GM18502 (cell line): Measurements from ENCODE around the gene TXLNB.

Experiments
- ATAC-seq: cut with Tn5 transposase; IDR thresholded peaks from one replicate; pipeline ENCODE4 v1.9.1; 2021; ENCODE audit warnings: mild to moderate bottlenecking; ENCODE audit not compliant: unreplicated experiment, poor library complexity

TXLNB gene

GRCh38 chr6:139277161-139277560, 14.6 kb downstream of the TXLNB start:
- ATAC-seq: no peak

DNA sequence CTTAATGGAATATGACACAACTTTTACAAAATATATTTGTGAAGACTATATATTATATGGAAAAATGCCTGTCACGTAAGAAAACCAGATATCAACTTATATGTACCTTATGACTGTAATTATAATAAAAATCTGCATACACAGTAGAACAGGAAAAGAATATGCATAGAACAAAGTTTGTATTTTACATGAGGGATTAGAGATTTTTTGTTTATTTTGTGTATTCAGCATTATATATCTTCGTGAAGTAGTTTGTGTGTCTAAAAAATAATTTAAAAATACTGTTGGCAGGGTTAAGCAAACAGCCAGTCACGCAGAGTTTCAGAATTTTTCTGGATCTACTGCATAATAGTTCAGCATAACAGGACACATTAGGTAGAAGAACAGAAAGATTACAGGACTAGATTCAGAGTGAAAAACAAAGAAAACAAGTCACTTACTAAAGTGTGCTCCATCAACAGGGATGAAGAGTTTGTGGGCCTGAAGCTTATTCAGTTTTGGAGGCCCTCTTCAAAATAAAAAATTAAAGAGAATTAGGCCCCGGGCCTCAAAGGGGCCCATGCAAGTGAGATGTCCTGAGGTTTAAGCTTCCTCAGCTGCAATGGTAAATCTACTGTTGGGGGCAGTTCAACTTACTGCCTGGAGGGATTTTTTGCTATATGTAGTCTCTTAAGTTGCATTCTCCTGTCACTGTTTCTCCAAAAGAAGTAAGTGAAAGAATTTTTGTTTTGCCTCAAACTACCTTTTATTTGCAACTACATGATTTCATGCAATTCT, 16.3 kb downstream of the TXLNB start:
- no peak for ATAC-seq

GRCh38 chr6:139271056-139271455, 20.7 kb downstream of the TXLNB start:
- peak; percentile 92 for ATAC-seq

- ATAC-seq: peak; percentile 17
Measured at GRCh38 chr6:139270249-139270648, 21.5 kb downstream of the TXLNB start.

DNA sequence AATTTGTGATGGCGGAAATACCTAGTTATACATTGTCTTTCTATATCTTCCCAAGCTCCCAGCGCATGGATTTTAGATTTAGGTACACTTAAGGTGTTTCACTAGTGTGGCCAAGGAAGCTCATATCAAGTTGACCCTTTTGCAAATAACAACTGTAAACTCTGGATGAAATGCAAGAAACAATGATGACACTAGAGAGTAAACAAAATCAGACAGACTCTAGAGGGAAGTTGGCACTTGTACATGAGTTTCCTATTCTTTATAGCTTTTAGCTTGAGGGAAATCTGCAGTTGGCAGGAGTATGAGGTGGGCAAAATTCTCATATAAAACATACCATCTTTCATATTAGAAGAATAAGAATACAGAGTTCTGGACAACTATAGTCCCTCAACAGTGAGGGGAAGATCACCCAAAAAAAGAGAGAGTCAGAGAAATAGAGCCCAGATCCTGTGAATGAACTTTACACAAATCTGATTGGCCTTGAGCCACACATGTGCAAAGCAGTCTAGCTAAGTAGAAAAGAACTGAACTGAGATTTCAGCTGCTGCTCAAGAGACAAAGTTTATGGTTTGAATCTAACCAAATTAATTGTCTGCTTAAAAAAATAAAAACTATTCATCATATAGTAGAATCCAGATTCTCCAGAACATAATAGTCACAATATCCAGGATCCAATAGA, 26.1 kb downstream of the TXLNB start:
- no peak for ATAC-seq

GRCh38 chr6:139262519-139263300, 29.1 kb downstream of the TXLNB start:
- ATAC-seq: peak; percentile 95

DNA sequence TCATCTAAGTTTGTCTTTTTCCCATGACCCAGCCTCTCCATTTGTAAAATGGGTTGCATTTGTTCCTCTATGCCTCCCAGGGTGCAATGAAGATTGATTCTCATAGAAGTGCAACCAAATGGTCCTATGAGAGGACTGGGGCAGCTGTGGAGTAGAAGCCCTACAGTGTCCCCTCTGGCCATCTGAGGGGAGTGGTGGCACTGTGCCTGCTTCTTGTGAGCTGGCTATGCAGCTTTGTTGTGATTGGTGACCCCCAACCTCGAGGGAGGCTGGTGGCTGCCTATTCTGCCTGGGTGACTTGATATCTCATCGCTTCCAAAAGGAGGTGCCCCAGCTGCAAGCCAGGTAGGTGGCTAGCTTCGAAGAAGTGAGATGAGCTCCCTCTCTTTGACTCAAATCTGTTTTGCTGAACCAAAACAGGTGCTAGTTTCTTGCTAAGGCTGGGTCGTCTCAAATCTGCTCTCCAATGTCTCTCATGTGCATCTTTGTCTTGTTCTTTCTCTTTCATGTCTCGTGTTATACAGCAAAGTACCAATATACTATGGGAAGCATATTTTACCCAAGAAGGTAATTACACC, 33.9 kb downstream of the TXLNB start:
- peak; percentile 34 for ATAC-seq

DNA sequence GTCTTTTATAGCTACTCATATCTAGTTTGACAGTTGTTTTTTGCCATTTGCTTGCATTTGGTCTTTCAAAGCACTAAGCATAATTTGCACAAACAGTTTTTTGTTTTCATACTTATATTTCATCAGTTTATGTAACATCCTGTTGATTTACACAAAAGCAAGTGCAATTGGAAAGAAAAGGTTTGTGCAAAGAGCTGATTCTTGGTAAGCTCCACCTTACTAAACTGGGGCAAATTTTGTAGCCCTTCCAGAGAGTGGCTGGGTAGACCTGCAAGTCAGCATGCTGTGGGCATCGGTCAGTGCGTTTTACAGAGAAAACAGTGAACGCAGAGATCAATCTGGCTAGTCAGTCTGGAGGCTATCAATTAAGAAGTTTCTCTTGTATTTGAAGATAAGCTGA, 34.5 kb downstream of the TXLNB start:
- no peak for ATAC-seq

- no peak for ATAC-seq
Measured at GRCh38 chr6:139256087-139256486, 35.7 kb downstream of the TXLNB start.

DNA sequence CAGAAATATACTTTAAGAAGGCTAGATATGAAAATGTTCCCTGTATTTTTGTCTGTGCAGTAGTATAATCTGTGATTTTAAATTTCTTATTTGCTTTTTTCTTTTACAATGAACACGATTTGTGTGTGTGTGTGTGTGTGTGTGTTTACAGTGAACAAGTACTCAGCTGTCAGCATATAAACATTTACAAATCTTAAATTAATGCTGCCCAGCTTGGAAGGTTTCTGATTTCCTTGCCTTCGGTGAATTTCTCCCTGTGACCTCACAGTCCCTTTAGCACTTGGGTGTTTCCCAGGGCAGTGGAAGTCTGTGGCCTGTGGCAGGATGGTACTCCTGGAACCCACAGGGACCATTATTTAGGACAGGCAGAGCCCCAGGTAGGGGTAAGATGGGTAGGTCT, 37.6 kb downstream of the TXLNB start:
- ATAC-seq: no peak

DNA sequence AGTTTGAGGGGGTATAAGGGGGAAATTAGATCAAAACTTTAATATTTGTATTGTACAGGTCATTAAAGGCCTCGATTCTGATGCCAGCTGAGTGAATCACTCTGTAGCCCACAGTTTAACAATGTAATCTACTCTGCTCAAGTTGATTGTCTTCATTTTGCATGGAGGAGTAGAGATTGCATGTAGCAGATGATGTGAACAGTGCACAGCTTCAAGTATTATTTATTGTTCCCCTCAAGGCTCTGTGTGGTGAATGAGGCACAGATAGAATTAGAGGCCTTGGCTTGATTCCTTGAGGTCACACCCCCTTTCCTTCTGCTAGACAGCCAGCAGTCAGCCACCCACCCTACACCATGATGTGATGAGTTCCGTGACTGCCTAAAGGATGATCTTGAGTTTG, 38.1 kb downstream of the TXLNB start:
- ATAC-seq: no peak

GRCh38 chr6:139251691-139252390, 40.0 kb downstream of the TXLNB start:
- ATAC-seq: no peak

DNA sequence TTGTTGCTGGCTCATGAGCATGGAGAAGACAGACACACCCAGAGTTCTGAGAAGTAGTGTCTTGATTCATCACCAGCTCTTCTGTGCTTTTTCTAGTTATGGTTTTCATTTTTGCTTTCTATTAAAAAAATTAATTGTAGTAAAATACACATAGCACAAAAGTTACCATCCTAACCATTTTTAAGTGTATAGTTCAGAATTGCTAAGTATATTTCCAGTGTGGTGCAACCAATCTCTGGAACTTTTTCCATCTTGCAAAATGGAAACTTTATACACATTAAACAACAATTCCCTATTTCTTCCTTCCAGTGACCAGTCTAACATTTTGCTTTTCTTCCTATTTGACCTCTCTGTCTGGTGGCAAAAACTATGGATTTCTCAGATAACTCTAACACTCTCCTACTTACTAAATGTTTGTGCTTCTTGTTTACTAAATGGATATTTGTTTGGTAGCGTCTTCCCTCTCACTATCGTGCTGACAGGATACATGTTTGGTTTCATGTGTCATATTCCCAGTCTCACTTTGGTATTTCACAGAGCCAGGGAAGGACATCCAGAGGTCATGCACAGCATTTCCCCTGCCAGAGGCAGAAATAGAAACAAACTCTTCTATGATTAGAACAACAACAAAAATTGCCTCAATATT, 40.6 kb downstream of the TXLNB start:
- ATAC-seq: peak; percentile 25

DNA sequence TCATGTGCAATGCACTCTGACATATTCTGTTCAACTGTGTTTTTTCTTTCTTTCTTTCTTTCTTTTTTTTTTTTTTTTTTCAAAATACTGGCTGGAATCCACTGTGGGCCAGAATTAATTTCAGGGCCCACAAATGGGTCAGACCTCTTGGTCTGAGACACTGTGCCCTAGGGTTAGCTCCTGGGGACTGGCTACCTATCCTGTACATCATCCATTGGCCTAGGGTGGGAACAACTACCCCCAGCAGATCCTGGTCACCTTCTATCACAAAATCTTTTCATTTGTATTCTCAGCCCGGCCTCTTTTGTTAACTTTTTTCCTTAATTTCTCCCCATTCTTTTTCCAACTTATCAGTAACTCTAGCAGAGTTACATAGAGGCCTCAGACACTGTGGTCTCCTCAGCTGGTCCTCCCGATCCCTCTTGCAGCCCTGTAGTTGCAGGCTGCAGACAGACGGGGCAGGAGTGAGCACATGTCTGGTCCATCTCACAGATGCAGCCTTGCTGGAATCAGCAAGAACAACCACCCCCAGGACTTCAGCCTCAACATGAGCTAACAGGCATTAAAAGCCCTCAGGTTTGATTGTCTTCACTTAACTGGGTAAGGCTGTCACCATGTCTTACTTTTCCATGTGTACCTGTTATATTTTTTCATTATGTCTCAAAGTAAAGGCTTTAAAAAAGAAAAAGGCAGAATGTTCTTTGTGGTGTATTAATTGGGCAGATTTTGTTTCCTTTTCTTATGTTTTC, 41.3 kb downstream of the TXLNB start:
- peak; percentile 96 for ATAC-seq

DNA sequence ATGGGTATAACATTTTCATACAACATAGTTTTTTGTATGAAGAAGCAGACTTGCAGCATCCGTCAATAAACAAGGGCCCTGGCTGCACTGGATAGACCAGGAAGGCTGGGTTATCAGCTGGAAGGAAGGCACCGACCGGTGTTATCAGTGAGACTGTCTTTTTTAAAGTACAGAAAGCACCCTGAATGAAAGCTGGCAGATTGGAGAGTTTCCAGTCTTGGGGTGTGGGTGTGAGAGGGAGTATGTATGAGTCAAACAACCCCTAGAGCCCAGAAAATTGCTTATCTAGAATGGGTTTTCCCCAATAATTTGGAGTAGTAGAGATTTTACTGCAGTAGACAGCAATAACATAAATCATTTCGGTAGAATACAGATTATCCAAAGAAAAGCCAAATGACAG, 42.4 kb downstream of the TXLNB start:
- ATAC-seq: peak; percentile 46

DNA sequence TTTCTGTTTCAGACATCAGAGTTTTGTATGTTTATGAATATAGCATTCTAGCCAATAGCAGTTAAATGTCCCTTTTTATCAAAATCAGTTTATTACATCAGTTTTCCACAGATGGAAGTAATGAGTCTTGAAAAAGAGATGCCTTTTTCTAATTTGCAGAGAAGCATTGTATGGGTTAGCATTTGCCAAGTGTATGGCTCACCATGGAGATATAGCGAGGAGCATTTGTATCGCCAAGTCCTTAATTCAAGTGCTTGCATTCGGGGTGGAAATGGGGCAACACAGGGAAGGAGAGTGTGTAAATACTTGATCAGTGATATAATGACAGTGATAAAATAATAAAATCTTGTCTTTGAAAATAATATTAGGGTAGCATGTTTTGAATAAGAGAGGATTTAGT, 42.9 kb downstream of the TXLNB start:
- no peak for ATAC-seq

DNA sequence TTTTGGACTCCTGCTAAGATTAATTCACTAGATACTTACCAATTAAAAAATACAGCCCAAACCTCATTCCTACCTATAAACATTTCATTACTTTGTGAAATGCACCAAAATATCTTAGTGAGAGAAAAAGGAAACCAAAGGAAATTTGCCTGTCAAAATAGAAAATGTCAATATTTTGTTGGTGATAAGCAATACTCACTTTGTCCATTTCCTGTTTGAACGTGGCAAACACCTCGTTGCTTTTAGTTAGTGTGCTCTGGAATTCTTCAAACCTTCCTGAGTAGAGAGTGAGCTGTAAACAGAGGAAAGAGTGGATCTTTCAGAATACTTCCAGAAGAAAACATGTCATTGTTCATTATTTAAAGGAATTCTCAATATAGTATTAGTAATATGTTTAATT, 44.2 kb downstream of the TXLNB start:
- ATAC-seq: no peak

- ATAC-seq: no peak
Measured at GRCh38 chr6:139243536-139243935, 48.3 kb downstream of the TXLNB start.
